ENCODE measurements around the gene MORN4. TPM values are rescaled to one million over a fixed set of nuclear protein-coding genes. Genes with fewer than 3 reads are reported as not detected.

The MORN4 gene
- total and polyA plus RNA-seq, 3 experiments from 2014 or later = 1.7 to 3.1 (median 2.7) TPM

GRCh38 chr10:97590082-97590747 is 43.1 kb downstream of the MORN4 start:
- H3K4me1 ChIP-seq (ENCODE audit: insufficient read depth, low read length) = no peaks in the 10 kb centered on the region
- DNase-seq = no peak
- peaks cover 0 to 5% (median 2%) of the 10 kb centered on the region in 3 donors for H3K4me1 Mint-ChIP-seq
- H3K27me3 Mint-ChIP-seq = peaks cover 0 to 3% of the 10 kb centered on the region in 2 donors
- H3K4me3 ChIP-seq (ENCODE audit: low read length) = no peak overlapping the region
- H3K36me3 ChIP-seq (ENCODE audit: insufficient read depth, low read length) = no peaks in the 10 kb centered on the region
- no peaks in the 10 kb centered on the region for H3K9me3 ChIP-seq (ENCODE audit: low read length)
- H3K36me3 Mint-ChIP-seq = no peaks in the 10 kb centered on the region
- CTCF ChIA-PET = interaction anchor here (0.8 to 2.3 kb wide), 2 partner anchors 11 to 19 kb away, joined by 3 to 5 read pairs; no protein-coding TSS in a partner anchor
- H3K9me3 Mint-ChIP-seq = no peaks in the 10 kb centered on the region
- H3K27ac ChIP-seq (ENCODE audit: low read depth, low read length) = no peak overlapping the region
- H3K27ac Mint-ChIP-seq = peak overlapping the region in 1 of 8 donors; percentile 40
- POLR2A ChIA-PET = no interaction called here
- peak overlapping the region in 1 of 7 donors; percentile 74 for H3K4me3 Mint-ChIP-seq
- no peaks in the 10 kb centered on the region for H3K27me3 ChIP-seq (ENCODE audit: insufficient read depth, low read length, poor library complexity, severe bottlenecking)

DNA sequence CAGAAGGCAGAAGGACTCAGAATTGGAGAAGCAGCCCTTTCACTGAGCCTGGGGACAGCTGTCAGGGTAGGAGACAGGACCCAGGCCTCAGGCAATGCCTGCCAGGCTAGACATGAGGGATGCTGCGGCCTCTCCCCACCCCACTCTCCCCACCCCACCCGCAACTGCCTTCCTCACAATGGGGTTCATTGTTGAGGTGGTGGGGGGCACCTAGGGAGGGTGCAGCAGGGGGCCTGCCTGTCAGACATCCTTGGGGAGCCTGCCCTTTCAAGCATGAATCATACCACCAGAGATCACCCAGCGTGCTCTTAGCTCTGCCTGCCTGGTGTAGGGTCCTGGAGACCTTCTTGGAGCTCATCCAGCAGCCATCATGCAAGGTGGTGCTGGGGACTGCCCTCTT is 43.8 kb downstream of the MORN4 start, which contains the start of gene C10orf62:
Gene C10orf62, plus strand, starts transcription at position 243 of the 400 bp plus-strand sequence. CDS start 177 bp downstream, outside the sequence.
- H3K27ac Mint-ChIP-seq = peak within 1 kb of the TSS in 2 of 8 donors; percentile 53 to 65

GRCh38 chr10:97587183-97587582 is 46.1 kb downstream of the MORN4 start:
- no peak overlapping the region for H3K4me3 Mint-ChIP-seq
- POLR2A ChIA-PET = no interaction called here
- no peaks in the 10 kb centered on the region for H3K9me3 ChIP-seq (ENCODE audit: low read length)
- CTCF ChIA-PET = no interaction called here
- H3K27ac ChIP-seq (ENCODE audit: low read depth, low read length) = no peak overlapping the region
- H3K4me3 ChIP-seq (ENCODE audit: low read length) = no peak overlapping the region
- H3K9me3 Mint-ChIP-seq = no peaks in the 10 kb centered on the region
- no peaks in the 10 kb centered on the region for H3K27me3 ChIP-seq (ENCODE audit: insufficient read depth, low read length, poor library complexity, severe bottlenecking)
- peaks cover 0 to 3% of the 10 kb centered on the region in 2 donors for H3K27me3 Mint-ChIP-seq
- peak overlapping the region in 1 of 8 donors; percentile 63 for H3K27ac Mint-ChIP-seq
- H3K36me3 Mint-ChIP-seq = no peaks in the 10 kb centered on the region
- H3K4me1 ChIP-seq (ENCODE audit: insufficient read depth, low read length) = no peaks in the 10 kb centered on the region
- H3K4me1 Mint-ChIP-seq = peaks cover 0 to 5% (median 2%) of the 10 kb centered on the region in 3 donors
- H3K36me3 ChIP-seq (ENCODE audit: insufficient read depth, low read length) = no peaks in the 10 kb centered on the region
- DNase-seq = no peak

More for the DNA sequence above, 43.8 kb downstream of the MORN4 start, which contains the start of gene C10orf62:
- no peaks in the 10 kb centered on the region for H3K27me3 ChIP-seq (ENCODE audit: insufficient read depth, low read length, poor library complexity, severe bottlenecking)
- no peaks in the 10 kb centered on the region for H3K36me3 Mint-ChIP-seq
- peaks cover 0 to 5% (median 2%) of the 10 kb centered on the region in 3 donors for H3K4me1 Mint-ChIP-seq
- H3K27ac ChIP-seq (ENCODE audit: low read depth, low read length) = no peak within 1 kb of the TSS
- peaks cover 0 to 3% of the 10 kb centered on the region in 2 donors for H3K27me3 Mint-ChIP-seq
- no peaks in the 10 kb centered on the region for H3K9me3 Mint-ChIP-seq
- no peak within 1 kb of the TSS for H3K4me3 ChIP-seq (ENCODE audit: low read length)
- POLR2A ChIA-PET = no interaction called here
- no peaks in the 10 kb centered on the region for H3K9me3 ChIP-seq (ENCODE audit: low read length)
- CTCF ChIA-PET = interaction anchor here (2.3 kb wide), 1 partner anchor 18 kb away, joined by 5 read pairs; no protein-coding TSS in a partner anchor
- H3K4me1 ChIP-seq (ENCODE audit: insufficient read depth, low read length) = no peaks in the 10 kb centered on the region
- no peak for DNase-seq
- H3K4me3 Mint-ChIP-seq = peak within 1 kb of the TSS in 2 of 7 donors; percentile 45 to 74
- no peaks in the 10 kb centered on the region for H3K36me3 ChIP-seq (ENCODE audit: insufficient read depth, low read length)

DNA sequence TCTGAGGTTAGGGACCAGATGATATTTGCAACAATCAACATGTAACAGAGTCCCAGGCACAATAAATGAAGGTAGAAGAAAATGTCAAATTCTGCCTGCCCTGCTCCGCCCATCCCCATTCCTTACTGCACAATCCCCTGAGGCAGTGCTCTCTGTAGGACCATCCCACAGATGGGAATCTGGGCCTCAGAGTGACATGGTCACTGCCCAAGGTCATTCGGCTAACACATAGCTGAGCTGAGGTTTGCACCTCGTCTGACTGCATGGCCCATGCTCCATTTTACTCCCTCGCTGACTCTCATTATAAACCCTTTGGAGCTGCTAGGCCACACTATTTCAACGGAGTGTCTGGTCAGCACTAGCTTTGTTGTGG is 47.9 kb downstream of the MORN4 start:
- H3K27me3 ChIP-seq (ENCODE audit: insufficient read depth, low read length, poor library complexity, severe bottlenecking) = no peaks in the 10 kb centered on the region
- H3K27ac ChIP-seq (ENCODE audit: low read depth, low read length) = no peak overlapping the region
- no peaks in the 10 kb centered on the region for H3K36me3 ChIP-seq (ENCODE audit: insufficient read depth, low read length)
- H3K4me3 Mint-ChIP-seq = no peak overlapping the region
- no peaks in the 10 kb centered on the region for H3K4me1 ChIP-seq (ENCODE audit: insufficient read depth, low read length)
- no peak overlapping the region for H3K4me3 ChIP-seq (ENCODE audit: low read length)
- ChIA-PET POLR2A (interaction anchor here (1.1 kb wide), 1 partner anchor 9 kb away, joined by 3 read pairs; no protein-coding TSS in a partner anchor), CTCF (interaction anchor here (1.5 kb wide), 1 partner anchor 14 kb away, joined by 3 read pairs; no protein-coding TSS in a partner anchor)
- no peaks in the 10 kb centered on the region for H3K36me3 Mint-ChIP-seq
- no peak for DNase-seq
- no peaks in the 10 kb centered on the region for H3K9me3 Mint-ChIP-seq
- no peaks in the 10 kb centered on the region for H3K9me3 ChIP-seq (ENCODE audit: low read length)
- H3K4me1 Mint-ChIP-seq = peaks cover 0 to 3% (median 0%) of the 10 kb centered on the region in 3 donors
- peak overlapping the region in 1 of 8 donors; percentile 37 for H3K27ac Mint-ChIP-seq
- no peaks in the 10 kb centered on the region for H3K27me3 Mint-ChIP-seq

- H3K27me3 Mint-ChIP-seq = no peaks in the 10 kb centered on the region
- Histone ChIP-seq H3K4me3 (ENCODE audit: low read length) (no peak overlapping the region), H3K9me3 (ENCODE audit: low read length) (no peaks in the 10 kb centered on the region), H3K4me1 (ENCODE audit: insufficient read depth, low read length) (no peaks in the 10 kb centered on the region), H3K27ac (ENCODE audit: low read depth, low read length) (no peak overlapping the region), H3K36me3 (ENCODE audit: insufficient read depth, low read length) (no peaks in the 10 kb centered on the region), H3K27me3 (ENCODE audit: insufficient read depth, low read length, poor library complexity, severe bottlenecking) (no peaks in the 10 kb centered on the region)
- no peak overlapping the region for H3K4me3 Mint-ChIP-seq
- peak overlapping the region in 2 of 8 donors; percentile 60 to 61 for H3K27ac Mint-ChIP-seq
- no peaks in the 10 kb centered on the region for H3K36me3 Mint-ChIP-seq
- ChIA-PET POLR2A (interaction anchor here (1.1 kb wide), 1 partner anchor 9 kb away, joined by 3 read pairs; no protein-coding TSS in a partner anchor), CTCF (interaction anchor here (1.2 to 1.5 kb wide), 2 partner anchors 13 kb away, joined by 3 to 6 read pairs; partner anchors contain the start of gene ANKRD2)
- no peaks in the 10 kb centered on the region for H3K4me1 Mint-ChIP-seq
- DNase-seq = no peak
- H3K9me3 Mint-ChIP-seq = no peaks in the 10 kb centered on the region
These were observed 48.4 kb downstream of the MORN4 start for GRCh38 chr10:97584798-97585438.

- Mint-ChIP-seq H3K27ac (peak within 1 kb of the TSS in 3 of 8 donors; percentile 60 to 78 (median 61)), H3K4me1 (no peaks in the 10 kb centered on the region), H3K4me3 (no peak within 1 kb of the TSS), H3K9me3 (no peaks in the 10 kb centered on the region), H3K36me3 (no peaks in the 10 kb centered on the region), H3K27me3 (no peaks in the 10 kb centered on the region)
- ChIA-PET POLR2A (interaction anchor here (1.1 kb wide), 1 partner anchor 8 kb away, joined by 3 read pairs; no protein-coding TSS in a partner anchor), CTCF (interaction anchor here (1.2 kb wide), 1 partner anchor 12 kb away, joined by 6 read pairs; the partner anchor contains the start of gene ANKRD2)
- Histone ChIP-seq H3K27me3 (ENCODE audit: insufficient read depth, low read length, poor library complexity, severe bottlenecking) (no peaks in the 10 kb centered on the region), H3K36me3 (ENCODE audit: insufficient read depth, low read length) (no peaks in the 10 kb centered on the region), H3K27ac (ENCODE audit: low read depth, low read length) (no peak within 1 kb of the TSS), H3K9me3 (ENCODE audit: low read length) (no peaks in the 10 kb centered on the region), H3K4me1 (ENCODE audit: insufficient read depth, low read length) (no peaks in the 10 kb centered on the region), H3K4me3 (ENCODE audit: low read length) (no peak within 1 kb of the TSS)
- no peak for DNase-seq
These were observed 49.1 kb downstream of the MORN4 start, which contains the start of gene HOGA1 for GRCh38 chr10:97584060-97584797. TSS of gene HOGA1 (plus strand) at chr10:97584389. CDS start at chr10:97584704, 315 bp downstream.

DNA sequence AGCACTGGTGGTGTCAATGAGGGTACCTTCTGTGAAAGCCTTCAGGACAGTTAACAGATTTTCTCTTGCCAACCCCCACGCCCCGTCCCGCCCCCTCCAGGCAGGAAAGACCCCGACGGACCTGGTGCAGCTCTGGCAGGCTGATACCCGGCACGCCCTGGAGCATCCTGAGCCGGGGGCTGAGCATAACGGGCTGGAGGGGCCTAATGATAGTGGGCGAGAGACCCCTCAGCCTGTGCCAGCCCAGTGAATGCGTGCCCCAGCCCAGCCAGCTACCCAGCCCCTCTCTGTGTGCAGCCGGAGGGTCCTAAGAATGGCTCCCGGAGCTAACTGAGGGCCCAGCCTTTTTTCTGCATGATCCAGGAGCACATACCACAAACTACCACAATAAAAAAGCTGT is 49.8 kb downstream of the MORN4 start:
- DNase-seq = no peak
- Histone ChIP-seq H3K4me1 (ENCODE audit: insufficient read depth, low read length) (no peaks in the 10 kb centered on the region), H3K27me3 (ENCODE audit: insufficient read depth, low read length, poor library complexity, severe bottlenecking) (no peaks in the 10 kb centered on the region), H3K27ac (ENCODE audit: low read depth, low read length) (no peak overlapping the region), H3K36me3 (ENCODE audit: insufficient read depth, low read length) (no peaks in the 10 kb centered on the region), H3K9me3 (ENCODE audit: low read length) (no peaks in the 10 kb centered on the region), H3K4me3 (ENCODE audit: low read length) (no peak overlapping the region)
- peaks cover 0 to 5% of the 10 kb centered on the region in 2 donors for H3K27me3 Mint-ChIP-seq
- H3K36me3 Mint-ChIP-seq = no peaks in the 10 kb centered on the region
- H3K4me1 Mint-ChIP-seq = no peaks in the 10 kb centered on the region
- H3K9me3 Mint-ChIP-seq = no peaks in the 10 kb centered on the region
- H3K4me3 Mint-ChIP-seq = no peak overlapping the region
- ChIA-PET CTCF (interaction anchor here (1.2 kb wide), 1 partner anchor 11 kb away, joined by 6 read pairs; the partner anchor contains the start of gene ANKRD2), POLR2A (no interaction called here)
- peak overlapping the region in 1 of 8 donors; percentile 78 for H3K27ac Mint-ChIP-seq
